Prostate gland (tissue), 2 donors: Measurements from ENCODE around the gene RNASEH2B. TPM values are rescaled to one million over a fixed set of nuclear protein-coding genes. Genes with fewer than 3 reads are reported as not detected.

Experiments
- DNase-seq: peaks from one replicate; pipeline ENCODE4 v3.0.0-alpha.2; 2019; ENCODE audit warnings: low spot score
- H3K27ac ChIP-seq, 2 donors: fragments of 200-600 bp; sonication (generic); 2 replicates each; pipeline ENCODE4 v1.5.1; 2017 to 2019
- H3K27me3 ChIP-seq: fragments of 200-600 bp; sonication (generic); replicated peaks from 2 replicates; pipeline ENCODE4 v1.5.1; 2019; ENCODE audit not compliant: insufficient read depth
- H3K36me3 ChIP-seq, 2 donors: fragments of 200-600 bp; sonication (generic); 1 replicate in 1 of 2; 2 replicates in 1 of 2; pipeline versions ENCODE4 v1.5.1 to v1.8.1; 2017 to 2019
- H3K4me1 ChIP-seq: fragments of 200-600 bp; sonication (generic); replicated peaks from 2 replicates; pipeline ENCODE4 v1.5.1; 2019
- H3K4me3 ChIP-seq, 2 donors: fragments of 200-600 bp; sonication (generic); 2 replicates each; pipeline ENCODE4 v1.5.1; 2017 to 2019
- H3K9me3 ChIP-seq: fragments of 200-600 bp; sonication (generic); 2 replicates; pipeline ENCODE4 v1.5.1; 2017
- POLR2A ChIP-seq: fragments of 450-650 bp; IDR thresholded peaks from one replicate; pipeline ENCODE4 v1.6.1; 2016; ENCODE audit warnings: antibody characterized with exemption, mild to moderate bottlenecking
- POLR2AphosphoS5 ChIP-seq: sonication (generic); formaldehyde crosslinking; IDR thresholded peaks from one replicate; pipeline ENCODE4 v1.6.1; 2017; ENCODE audit warnings: antibody characterized with exemption
- WGBS: methylation state at CpG from one replicate; pipeline ENCODE4 v1.1.5; 2018; 5-methylcytosine and 5-hydroxymethylcytosine counted together
- intact Hi-C: fragments of 100-400 bp; cut with DNase I; formaldehyde crosslinking; loops from one replicate; pipeline ENCODE4 v1.14.2; 2022
- total RNA-seq, 2 donors: library from RNA; depleted of rRNA; stranded (reverse); fragments of >200 nt; gene quantifications; one replicate each; pipeline ENCODE4 v1.1.0, GENCODE V29; 2016
- TF ChIP-seq, protein P1 (sequence below), 4 experiments: fragments of 200-600 bp in 2 of 4; fragments of 450-650 bp in 2 of 4; sonication (generic) in 2 of 4; IDR thresholded peaks; 1 replicate in 3 of 4; 2 replicates in 1 of 4; pipeline ENCODE4 v1.5.1; 2016 to 2019; ENCODE audit warnings: antibody characterized with exemption in 4 of 4, mild to moderate bottlenecking in 2 of 4, moderate library complexity in 2 of 4

Gene RNASEH2B
- total RNA-seq, 2 donors from 2014 or later: 34.1 to 54.9 TPM

GRCh38 chr13:50999641-51000040, 90.0 kb downstream of the RNASEH2B start:
- no peak overlapping the region for H3K27ac ChIP-seq
- H3K4me1 ChIP-seq: peaks cover 2% of the 10 kb centered on the region
- DNase-seq: no peak
- intact Hi-C loops: no loop called here
- H3K9me3 ChIP-seq: no peaks in the 10 kb centered on the region
- H3K4me3 ChIP-seq: no peak overlapping the region
- 68% methylated on average over 7 of the region's 7 CpGs for WGBS
- no peaks in the 10 kb centered on the region for H3K27me3 ChIP-seq
- TF ChIP-seq POLR2A (no peak), POLR2AphosphoS5 (no peak)
- TF ChIP-seq, protein P1, sequence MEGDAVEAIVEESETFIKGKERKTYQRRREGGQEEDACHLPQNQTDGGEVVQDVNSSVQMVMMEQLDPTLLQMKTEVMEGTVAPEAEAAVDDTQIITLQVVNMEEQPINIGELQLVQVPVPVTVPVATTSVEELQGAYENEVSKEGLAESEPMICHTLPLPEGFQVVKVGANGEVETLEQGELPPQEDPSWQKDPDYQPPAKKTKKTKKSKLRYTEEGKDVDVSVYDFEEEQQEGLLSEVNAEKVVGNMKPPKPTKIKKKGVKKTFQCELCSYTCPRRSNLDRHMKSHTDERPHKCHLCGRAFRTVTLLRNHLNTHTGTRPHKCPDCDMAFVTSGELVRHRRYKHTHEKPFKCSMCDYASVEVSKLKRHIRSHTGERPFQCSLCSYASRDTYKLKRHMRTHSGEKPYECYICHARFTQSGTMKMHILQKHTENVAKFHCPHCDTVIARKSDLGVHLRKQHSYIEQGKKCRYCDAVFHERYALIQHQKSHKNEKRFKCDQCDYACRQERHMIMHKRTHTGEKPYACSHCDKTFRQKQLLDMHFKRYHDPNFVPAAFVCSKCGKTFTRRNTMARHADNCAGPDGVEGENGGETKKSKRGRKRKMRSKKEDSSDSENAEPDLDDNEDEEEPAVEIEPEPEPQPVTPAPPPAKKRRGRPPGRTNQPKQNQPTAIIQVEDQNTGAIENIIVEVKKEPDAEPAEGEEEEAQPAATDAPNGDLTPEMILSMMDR (IDR thresholded peaks at IDR 0.05): no peak
- H3K36me3 ChIP-seq: no peaks in the 10 kb centered on the region

GRCh38 chr13:51000061-51000460, 90.5 kb downstream of the RNASEH2B start:
- DNase-seq: no peak
- Histone ChIP-seq H3K27me3 (no peaks in the 10 kb centered on the region), H3K4me1 (peaks cover 2% of the 10 kb centered on the region), H3K36me3 (no peaks in the 10 kb centered on the region), H3K4me3 (no peak overlapping the region), H3K9me3 (no peaks in the 10 kb centered on the region), H3K27ac (no peak overlapping the region)
- TF ChIP-seq, protein P1 (IDR thresholded peaks at IDR 0.05): no peak
- TF ChIP-seq POLR2A: no peak
- no peak for TF ChIP-seq POLR2AphosphoS5
- WGBS: 44% methylated on average over 5 of the region's 5 CpGs
- intact Hi-C loops: no loop called here

DNA sequence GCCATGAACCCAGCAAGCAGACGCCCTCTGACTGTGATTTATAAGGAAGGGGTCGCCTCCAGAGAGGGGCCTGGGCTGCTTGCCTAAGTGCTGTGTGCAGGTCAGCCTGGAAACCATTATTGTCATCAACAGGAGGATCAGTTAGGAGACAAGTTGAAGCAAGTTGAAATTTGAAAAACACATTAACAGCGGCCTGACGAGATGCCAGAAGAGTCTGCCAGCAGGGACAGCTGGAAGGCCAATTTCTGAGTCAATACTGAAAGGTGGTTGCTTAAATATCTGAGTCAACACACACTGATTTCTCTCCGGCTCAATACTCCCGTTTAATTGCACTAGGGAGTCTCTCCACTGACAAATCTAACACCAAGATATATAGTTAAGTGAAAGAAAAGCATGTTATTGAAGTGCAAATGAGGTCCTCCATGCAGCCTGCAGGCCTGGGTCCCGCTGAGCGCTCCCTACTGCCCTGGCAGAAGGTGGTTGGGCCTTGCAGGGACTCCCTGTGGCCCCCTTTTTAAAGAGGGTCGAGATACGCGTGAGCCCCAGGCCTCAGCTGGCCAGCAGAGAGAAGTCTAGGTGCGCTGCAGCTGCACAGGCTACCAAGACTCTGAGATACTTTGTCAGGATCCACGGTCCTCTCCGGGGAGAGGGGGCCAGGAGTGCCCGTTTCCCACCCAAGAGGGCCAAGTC, 91.1 kb downstream of the RNASEH2B start:
- Histone ChIP-seq H3K27ac (no peak overlapping the region), H3K4me3 (no peak overlapping the region), H3K4me1 (peaks cover 2% of the 10 kb centered on the region), H3K36me3 (no peaks in the 10 kb centered on the region), H3K27me3 (no peaks in the 10 kb centered on the region), H3K9me3 (no peaks in the 10 kb centered on the region)
- DNase-seq: peak; percentile 80
- intact Hi-C loops: no loop called here
- 49% methylated on average over 15 of the region's 15 CpGs for WGBS
- TF ChIP-seq POLR2A (no peak), POLR2AphosphoS5 (peak; percentile 76)
- TF ChIP-seq, protein P1 (IDR thresholded peaks at IDR 0.05): no peak

DNA sequence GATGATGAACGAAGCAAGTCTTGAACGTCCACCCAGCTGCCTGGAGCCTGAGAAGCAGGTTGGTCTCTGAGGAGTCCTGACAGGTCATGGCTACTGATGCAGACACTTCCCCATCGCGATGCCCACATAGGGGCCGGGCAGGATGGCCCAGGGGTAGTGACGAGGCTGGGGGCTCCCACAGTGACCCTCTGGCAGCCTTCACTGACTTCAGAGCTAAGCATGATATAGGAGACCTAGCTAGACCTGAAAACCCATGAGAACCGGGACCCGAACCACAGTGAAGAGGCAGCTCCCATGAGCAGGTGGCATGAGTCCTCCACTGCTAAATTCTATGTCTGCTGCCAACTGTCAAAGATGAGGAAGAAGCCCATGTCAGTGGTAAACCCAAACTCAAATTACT, 91.7 kb downstream of the RNASEH2B start:
- Histone ChIP-seq H3K27me3 (no peaks in the 10 kb centered on the region), H3K4me1 (peaks cover 2% of the 10 kb centered on the region), H3K27ac (no peak overlapping the region), H3K4me3 (no peak overlapping the region), H3K9me3 (no peaks in the 10 kb centered on the region), H3K36me3 (no peaks in the 10 kb centered on the region)
- DNase-seq: no peak
- intact Hi-C loops: no loop called here
- WGBS: 90% methylated on average over 8 of the region's 8 CpGs
- no peak for TF ChIP-seq POLR2AphosphoS5
- TF ChIP-seq, protein P1 (IDR thresholded peaks at IDR 0.05): no peak
- no peak for TF ChIP-seq POLR2A

DNA sequence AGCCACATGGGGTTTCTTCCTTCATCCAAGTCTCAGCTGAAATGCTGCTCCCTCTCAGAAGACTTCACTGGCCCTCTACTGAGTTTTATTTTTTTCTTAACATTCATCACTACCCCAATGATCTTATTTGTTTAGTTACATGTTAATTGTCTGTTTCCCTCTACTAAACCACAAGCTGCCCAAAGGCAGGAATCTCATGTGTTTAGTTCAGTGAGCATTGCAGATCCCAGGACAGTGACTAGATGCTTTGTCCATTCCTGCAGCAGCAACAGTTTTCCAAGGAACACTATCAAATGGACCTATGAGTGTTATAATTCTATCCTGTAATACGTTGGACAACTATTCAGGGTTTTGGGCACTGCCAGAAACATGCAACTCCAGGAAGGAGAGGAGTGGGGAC, 93.1 kb downstream of the RNASEH2B start:
- TF ChIP-seq POLR2AphosphoS5: no peak
- TF ChIP-seq, protein P1 (IDR thresholded peaks at IDR 0.05): no peak
- no peak for TF ChIP-seq POLR2A
- H3K4me3 ChIP-seq: no peak overlapping the region
- H3K27ac ChIP-seq: no peak overlapping the region
- no peak for DNase-seq
- peaks cover 2% of the 10 kb centered on the region for H3K4me1 ChIP-seq
- intact Hi-C loops: no loop called here
- no peaks in the 10 kb centered on the region for H3K9me3 ChIP-seq
- H3K27me3 ChIP-seq: no peaks in the 10 kb centered on the region
- 54% methylated on average over 1 of the region's 1 CpG for WGBS
- no peaks in the 10 kb centered on the region for H3K36me3 ChIP-seq
